ENCODE results near the gene SPTB. TPM values are rescaled to one million over a fixed set of nuclear protein-coding genes. Genes with fewer than 3 reads are reported as not detected.

Gene SPTB
- total and polyA plus RNA-seq, 2 experiments from 2014 or later, result 1.1 to 1.7 TPM

DNA sequence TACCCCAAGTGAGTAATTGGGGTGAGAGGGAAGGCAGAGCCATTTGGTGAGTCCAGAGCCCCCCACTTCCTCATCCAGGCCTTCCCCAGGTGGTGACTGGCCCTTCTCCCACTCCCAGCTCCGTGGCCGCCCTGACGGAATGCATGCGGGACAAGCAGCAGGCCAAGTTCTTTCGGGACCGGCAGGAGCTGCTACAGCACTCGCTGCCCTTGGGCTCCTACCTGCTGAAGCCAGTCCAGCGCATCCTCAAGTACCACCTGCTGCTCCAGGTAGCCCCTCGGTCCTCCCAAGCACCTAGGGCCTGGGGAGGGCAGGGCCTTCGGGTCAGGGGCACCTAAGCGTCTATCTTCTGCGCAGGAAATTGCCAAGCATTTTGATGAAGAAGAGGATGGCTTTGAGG, 149.0 kb downstream of the SPTB start:
- Histone ChIP-seq H3K9me3 (ENCODE audit: low read depth) (no peaks in the 10 kb centered on the region), H3K79me2 (peaks cover 57% of the 10 kb centered on the region), H3K4me3 (no peak overlapping the region), H4K20me1 (ENCODE audit: insufficient read depth, poor library complexity, severe bottlenecking) (no peaks in the 10 kb centered on the region), H3K27me3 (no peaks in the 10 kb centered on the region), H3K36me3 (replicated peaks; ENCODE audit: insufficient read depth, low read depth) (no peaks in the 10 kb centered on the region), H2AFZ (no peak overlapping the region), H3K4me2 (no peak overlapping the region), H3K9me2 (replicated peaks; ENCODE audit: insufficient read depth) (no peaks in the 10 kb centered on the region), H3K4me1 (ENCODE audit: insufficient read depth) (peaks cover 13% of the 10 kb centered on the region), H3K27ac (no peak overlapping the region)
- TF ChIP-seq EZH2 (IDR thresholded peaks at IDR 0.05; ENCODE audit: borderline replicate concordance), result no peak
- TF ChIP-seq, protein P1, sequence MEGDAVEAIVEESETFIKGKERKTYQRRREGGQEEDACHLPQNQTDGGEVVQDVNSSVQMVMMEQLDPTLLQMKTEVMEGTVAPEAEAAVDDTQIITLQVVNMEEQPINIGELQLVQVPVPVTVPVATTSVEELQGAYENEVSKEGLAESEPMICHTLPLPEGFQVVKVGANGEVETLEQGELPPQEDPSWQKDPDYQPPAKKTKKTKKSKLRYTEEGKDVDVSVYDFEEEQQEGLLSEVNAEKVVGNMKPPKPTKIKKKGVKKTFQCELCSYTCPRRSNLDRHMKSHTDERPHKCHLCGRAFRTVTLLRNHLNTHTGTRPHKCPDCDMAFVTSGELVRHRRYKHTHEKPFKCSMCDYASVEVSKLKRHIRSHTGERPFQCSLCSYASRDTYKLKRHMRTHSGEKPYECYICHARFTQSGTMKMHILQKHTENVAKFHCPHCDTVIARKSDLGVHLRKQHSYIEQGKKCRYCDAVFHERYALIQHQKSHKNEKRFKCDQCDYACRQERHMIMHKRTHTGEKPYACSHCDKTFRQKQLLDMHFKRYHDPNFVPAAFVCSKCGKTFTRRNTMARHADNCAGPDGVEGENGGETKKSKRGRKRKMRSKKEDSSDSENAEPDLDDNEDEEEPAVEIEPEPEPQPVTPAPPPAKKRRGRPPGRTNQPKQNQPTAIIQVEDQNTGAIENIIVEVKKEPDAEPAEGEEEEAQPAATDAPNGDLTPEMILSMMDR (IDR thresholded peaks at IDR 0.05; ENCODE audit: poor library complexity), result no peak
- no peak for DNase-seq (ENCODE audit: low spot score)
- 96% methylated on average over 12 of the region's 12 CpGs for WGBS (ENCODE audit: low lambda C conversion rate, missing lambda C conversion rate)

DNA sequence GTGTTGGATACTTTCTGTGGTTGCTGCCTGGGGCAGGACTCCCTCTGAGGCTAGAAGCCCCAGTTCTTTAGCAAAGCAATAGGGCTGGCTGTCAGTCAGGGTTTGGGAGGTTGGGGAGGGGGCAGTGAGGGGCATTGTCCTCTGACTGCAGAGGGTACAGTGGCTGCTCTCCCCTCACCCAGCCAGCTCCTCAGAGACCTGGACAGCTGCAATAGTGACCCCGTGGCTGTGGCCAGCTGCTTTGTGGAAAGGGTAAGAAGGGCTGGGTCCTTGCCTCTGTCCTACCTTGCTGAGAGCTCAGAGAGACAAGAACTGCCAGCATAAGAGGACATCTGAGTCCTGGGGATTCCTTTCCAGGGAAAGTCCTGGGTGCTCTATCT, 149.7 kb downstream of the SPTB start:
- WGBS (ENCODE audit: low lambda C conversion rate, missing lambda C conversion rate), result 92% methylated on average over 1 of the region's 1 CpG
- Histone ChIP-seq H3K9me2 (replicated peaks; ENCODE audit: insufficient read depth) (no peaks in the 10 kb centered on the region), H3K4me2 (no peak overlapping the region), H3K4me1 (ENCODE audit: insufficient read depth) (peaks cover 20% of the 10 kb centered on the region), H4K20me1 (ENCODE audit: insufficient read depth, poor library complexity, severe bottlenecking) (no peaks in the 10 kb centered on the region), H3K27me3 (no peaks in the 10 kb centered on the region), H3K4me3 (no peak overlapping the region), H2AFZ (no peak overlapping the region), H3K9me3 (ENCODE audit: low read depth) (no peaks in the 10 kb centered on the region), H3K79me2 (peaks cover 56% of the 10 kb centered on the region), H3K36me3 (replicated peaks; ENCODE audit: insufficient read depth, low read depth) (no peaks in the 10 kb centered on the region), H3K27ac (no peak overlapping the region)
- TF ChIP-seq, protein P1 (IDR thresholded peaks at IDR 0.05; ENCODE audit: poor library complexity), result no peak
- TF ChIP-seq EZH2phosphoT487 (IDR thresholded peaks at IDR 0.05; ENCODE audit: low read depth, severe bottlenecking, unreplicated experiment) (no peak), EZH2 (IDR thresholded peaks at IDR 0.05; ENCODE audit: borderline replicate concordance) (no peak)
- DNase-seq (ENCODE audit: low spot score), result no peak

DNA sequence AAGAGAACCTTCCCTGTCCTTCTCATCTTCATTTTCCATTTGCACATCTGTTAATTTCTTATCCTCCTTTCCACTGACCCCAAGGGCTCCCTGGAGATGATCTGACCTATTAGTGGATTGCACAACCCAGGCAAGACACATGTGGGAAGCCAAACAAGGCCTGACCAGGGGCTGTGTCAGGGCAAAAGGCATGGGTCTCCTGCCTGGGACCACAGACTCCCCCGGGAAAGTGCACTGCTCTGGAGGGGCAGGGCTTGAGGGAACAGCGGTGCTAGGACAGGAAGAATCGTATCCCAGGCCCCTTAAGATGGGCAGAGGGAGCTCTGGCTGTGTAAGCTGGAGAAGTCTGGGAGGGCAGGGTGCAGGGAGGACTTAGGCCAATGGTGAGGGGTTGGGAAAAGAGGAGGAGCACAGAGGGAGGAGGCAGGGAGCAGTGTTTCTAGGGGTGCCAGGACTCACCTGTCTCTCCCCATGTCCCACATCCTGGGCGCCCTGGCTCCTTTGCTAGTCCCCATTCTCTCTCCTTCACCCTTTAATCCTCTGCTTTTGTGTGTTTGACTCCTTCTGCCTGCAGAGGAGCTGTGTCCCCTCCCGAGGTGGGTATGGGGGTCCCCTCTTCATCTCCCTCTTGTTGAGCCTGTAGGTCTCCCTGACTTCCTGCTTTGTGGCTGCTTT, 150.2 kb downstream of the SPTB start:
- TF ChIP-seq, protein P1 (IDR thresholded peaks at IDR 0.05; ENCODE audit: poor library complexity), result no peak
- TF ChIP-seq EZH2phosphoT487 (IDR thresholded peaks at IDR 0.05; ENCODE audit: low read depth, severe bottlenecking, unreplicated experiment) (no peak), EZH2 (IDR thresholded peaks at IDR 0.05; ENCODE audit: borderline replicate concordance) (no peak)
- H2AFZ ChIP-seq, result no peak overlapping the region
- H3K4me1 ChIP-seq (ENCODE audit: insufficient read depth), result peaks cover 25% of the 10 kb centered on the region
- no peaks in the 10 kb centered on the region for H3K9me2 ChIP-seq (replicated peaks; ENCODE audit: insufficient read depth)
- no peak overlapping the region for H3K4me2 ChIP-seq
- WGBS (ENCODE audit: low lambda C conversion rate, missing lambda C conversion rate), result 81% methylated on average over 5 of the region's 5 CpGs
- no peaks in the 10 kb centered on the region for H3K9me3 ChIP-seq (ENCODE audit: low read depth)
- H3K36me3 ChIP-seq (replicated peaks; ENCODE audit: insufficient read depth, low read depth), result no peaks in the 10 kb centered on the region
- H3K4me3 ChIP-seq, result no peak overlapping the region
- H4K20me1 ChIP-seq (ENCODE audit: insufficient read depth, poor library complexity, severe bottlenecking), result no peaks in the 10 kb centered on the region
- H3K27ac ChIP-seq, result no peak overlapping the region
- no peaks in the 10 kb centered on the region for H3K27me3 ChIP-seq
- H3K79me2 ChIP-seq, result peaks cover 58% of the 10 kb centered on the region
- DNase-seq (ENCODE audit: low spot score), result no peak

Data from hepatocyte (in vitro differentiated cells).